Epithelial cell of proximal tubule (primary cell): ENCODE results near the gene ADAMTSL5. TPM values are rescaled to one million over a fixed set of nuclear protein-coding genes. Genes with fewer than 3 reads are reported as not detected.

Source experiments
- DNase-seq: peaks from one replicate; pipeline ENCODE4 v3.0.0-alpha.2; 2011; ENCODE audit warnings: low read depth
- H3K4me3 ChIP-seq: 2 replicates; pipeline ENCODE4 v1.5.1; 2011; ENCODE audit warnings: low read depth, mild to moderate bottlenecking, low read length
- total RNA-seq: library from RNA; depleted of rRNA; stranded (reverse); fragments of >200 nt; gene quantifications from 2 replicates; pipeline ENCODE4 v1.2.3, GENCODE V29; 2015
- TF ChIP-seq, protein P1 (sequence below): conservative IDR thresholded peaks from 2 replicates; pipeline ENCODE4 v1.5.1; 2012; ENCODE audit warnings: low read depth, mild to moderate bottlenecking, low read length

The ADAMTSL5 gene
- total RNA-seq, 1 donor from 2014 or later: 0.23 TPM

DNA sequence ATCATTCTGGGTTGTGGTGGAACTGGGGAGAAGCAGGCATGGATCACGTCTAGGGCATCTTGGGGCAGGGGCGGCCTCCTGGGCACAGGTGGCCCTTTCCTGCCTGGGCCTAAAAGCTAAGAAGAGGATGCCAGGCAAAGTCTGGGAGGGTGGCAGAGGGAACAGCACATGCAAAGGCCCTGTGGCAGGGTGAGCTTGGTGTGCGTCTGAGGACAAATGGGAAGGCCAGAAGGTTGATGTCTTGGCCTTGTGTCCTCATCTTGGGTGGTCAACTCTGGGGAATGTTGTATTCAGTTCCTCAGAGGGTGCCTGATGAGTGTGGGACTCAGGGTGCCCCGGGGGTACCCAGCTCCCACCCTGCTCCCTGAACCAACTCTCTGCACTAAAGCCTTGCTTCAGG is 5.7 kb upstream of the ADAMTSL5 start:
- no peak for DNase-seq

DNA sequence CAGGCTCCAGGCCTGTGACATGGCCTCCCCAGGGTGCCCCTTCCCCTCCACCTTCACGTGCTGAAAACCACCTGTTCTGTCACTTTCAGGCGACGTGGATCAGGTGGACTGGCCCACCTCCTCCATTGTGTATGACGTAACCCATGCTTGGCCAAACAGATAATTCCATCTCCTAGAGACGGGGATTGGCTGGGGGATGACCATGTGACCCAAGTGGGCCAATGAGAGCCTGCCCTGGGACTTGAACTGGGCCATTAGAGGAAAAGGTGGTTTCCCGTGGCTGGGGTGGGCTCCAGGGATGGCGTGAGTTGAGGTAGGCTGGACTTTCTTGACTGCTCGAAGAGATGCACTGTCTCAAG is 3.6 kb upstream of the ADAMTSL5 start:
- no peak overlapping the region for H3K4me3 ChIP-seq
- TF ChIP-seq, protein P1, sequence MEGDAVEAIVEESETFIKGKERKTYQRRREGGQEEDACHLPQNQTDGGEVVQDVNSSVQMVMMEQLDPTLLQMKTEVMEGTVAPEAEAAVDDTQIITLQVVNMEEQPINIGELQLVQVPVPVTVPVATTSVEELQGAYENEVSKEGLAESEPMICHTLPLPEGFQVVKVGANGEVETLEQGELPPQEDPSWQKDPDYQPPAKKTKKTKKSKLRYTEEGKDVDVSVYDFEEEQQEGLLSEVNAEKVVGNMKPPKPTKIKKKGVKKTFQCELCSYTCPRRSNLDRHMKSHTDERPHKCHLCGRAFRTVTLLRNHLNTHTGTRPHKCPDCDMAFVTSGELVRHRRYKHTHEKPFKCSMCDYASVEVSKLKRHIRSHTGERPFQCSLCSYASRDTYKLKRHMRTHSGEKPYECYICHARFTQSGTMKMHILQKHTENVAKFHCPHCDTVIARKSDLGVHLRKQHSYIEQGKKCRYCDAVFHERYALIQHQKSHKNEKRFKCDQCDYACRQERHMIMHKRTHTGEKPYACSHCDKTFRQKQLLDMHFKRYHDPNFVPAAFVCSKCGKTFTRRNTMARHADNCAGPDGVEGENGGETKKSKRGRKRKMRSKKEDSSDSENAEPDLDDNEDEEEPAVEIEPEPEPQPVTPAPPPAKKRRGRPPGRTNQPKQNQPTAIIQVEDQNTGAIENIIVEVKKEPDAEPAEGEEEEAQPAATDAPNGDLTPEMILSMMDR: no peak

More for the DNA sequence above, 5.7 kb upstream of the ADAMTSL5 start:
- TF ChIP-seq, protein P1: no peak
- H3K4me3 ChIP-seq: no peak overlapping the region

DNA sequence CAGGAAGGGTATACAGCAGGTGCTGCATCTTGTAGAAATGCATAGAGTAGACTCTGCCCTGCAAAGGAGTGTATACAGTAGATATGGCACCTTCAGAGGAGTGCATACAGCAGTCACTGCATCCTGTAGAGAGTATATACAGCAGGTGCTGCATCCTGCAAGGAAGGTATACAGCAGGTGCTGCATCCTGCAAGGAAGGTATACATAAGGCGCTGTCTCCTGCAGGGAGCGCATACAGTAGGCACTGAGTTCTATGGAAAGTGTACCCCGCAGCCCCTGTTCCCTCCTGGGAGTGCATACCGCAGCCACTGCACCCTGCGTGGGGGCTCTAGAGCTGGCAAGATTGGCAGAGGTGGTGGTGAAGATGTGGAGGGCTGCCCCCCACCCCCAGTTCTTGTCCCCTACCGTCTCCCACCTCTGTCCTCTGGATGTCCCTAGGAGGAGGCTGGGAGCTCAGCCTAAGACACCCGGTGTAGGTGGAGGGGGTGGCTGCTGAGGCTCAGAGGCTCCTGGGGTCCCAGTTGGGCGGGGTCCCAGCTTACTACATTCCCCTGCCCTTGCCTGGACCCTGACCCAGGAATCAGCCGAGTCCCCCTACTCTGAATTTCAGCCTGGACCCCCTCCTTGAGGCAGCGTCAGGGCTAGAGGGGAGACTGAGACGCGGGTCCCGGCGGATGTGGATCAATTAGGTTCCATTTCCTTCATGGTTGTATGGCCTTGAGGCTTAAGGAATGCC is 2.3 kb upstream of the ADAMTSL5 start:
- TF ChIP-seq, protein P1: no peak
- H3K4me3 ChIP-seq: no peak overlapping the region
- no peak for DNase-seq

More for the DNA sequence above, 3.6 kb upstream of the ADAMTSL5 start:
- DNase-seq: no peak

DNA sequence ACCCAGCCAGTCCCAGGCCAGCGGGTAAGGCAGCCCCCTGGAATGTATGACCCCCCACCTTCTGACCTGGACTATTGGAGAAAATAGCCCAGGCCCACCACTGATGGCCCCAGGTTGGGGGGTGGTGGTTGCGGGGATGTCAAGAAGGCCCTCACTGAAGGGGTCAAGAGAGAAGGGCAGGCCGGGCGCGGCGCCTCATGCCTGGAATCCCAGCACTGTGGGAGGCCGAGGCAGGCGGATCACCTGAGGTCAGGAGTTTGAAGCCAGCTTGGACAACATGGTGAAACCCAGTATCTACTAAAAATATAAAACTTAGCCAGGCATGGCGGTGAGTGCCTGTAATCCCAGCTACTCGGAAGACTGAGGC is 1.5 kb upstream of the ADAMTSL5 start:
- H3K4me3 ChIP-seq: no peak overlapping the region
- TF ChIP-seq, protein P1: no peak
- no peak for DNase-seq

DNA sequence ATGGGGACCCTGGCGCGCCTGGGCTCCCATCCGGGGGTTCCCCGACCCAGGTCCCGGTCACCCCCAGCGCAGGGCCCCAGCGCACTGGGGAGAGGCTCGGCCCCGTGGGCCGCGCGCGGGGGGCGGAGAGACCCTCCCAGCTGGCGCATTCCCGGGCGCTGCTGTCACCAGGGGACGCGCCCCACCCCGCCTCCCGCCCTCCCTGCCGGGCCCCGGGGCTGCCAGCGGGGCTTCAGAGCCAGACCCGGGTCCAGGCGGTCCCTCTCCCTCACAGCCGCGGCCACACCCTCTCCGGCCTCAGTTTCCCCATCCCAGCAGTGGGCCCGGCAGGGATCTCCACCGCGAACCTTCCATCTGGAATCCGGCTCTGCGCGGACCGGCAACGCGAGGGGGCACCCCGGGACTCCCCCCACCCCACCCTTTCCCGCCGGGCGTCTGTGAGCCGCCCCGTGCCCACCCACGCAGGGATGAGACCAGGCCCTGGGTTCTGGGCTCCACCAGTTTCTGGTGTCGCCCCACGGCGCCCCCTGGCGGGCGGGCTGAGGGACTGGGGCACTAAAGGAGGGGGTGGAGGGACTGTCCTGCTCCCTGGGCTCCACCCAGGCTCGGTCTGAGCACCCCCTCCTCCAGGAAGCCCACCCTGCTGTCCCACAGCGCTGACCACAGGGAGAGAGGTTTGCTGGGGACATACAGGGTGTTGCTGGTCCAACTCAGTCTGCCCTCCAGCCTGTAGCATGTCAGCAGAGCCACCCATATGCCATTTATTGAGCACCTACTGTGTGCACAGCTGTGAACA is 878 bp upstream of the ADAMTSL5 start:
- peak overlapping the region; percentile 70 for H3K4me3 ChIP-seq
- no peak for DNase-seq
- TF ChIP-seq, protein P1: peak; percentile 71

DNA sequence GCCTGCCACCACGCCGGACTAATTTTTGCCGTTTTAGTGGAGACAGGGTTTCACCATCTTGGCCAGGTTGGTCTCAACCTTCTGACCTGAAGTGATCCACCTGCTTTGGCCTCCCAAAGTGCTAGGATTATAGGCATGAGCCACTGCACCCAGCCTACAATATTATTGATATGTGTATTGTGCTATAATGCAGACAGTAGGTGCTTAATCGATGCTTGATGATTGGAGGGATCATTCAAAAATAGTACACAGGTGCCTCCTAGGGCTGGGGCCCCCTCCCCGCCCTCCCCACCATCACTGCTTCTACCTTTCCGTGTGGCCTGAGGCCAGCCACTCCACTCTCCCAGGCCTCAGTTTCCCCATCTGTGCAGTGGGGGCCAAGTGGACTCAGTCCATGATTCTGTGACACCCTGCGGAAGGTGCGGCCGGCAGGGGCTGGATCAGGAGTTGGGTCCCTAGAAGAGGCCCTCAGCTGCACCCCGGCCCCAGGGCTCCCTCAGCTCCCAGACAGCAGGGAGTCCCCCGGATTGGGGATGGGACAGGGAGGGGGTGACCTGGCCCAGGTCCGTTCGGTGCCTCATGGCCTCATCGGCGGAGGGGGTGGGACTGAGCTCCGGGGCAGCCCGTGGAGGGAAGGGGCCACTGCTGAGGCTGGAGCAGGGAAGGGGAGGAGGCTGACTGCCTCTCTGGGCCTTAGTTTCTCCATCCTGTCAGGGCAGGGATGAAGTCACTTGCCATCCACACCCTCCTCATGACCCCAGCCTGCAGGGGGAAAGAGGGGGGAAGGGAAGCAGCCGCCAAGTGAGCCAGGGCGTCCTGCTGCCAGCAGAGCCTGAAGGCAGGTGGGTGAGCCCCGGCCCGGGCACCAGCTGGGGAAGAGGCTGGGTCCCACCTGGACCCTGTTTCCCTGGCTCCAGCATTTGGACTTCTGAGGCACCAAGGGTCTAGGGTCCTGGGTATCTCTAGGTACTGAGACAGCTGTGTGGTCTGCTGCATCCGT is 1.2 kb downstream of the ADAMTSL5 start:
- DNase-seq: no peak
- TF ChIP-seq, protein P1: no peak
- peak overlapping the region; percentile 70 for H3K4me3 ChIP-seq
